WTC11 (cell line): Measurements from ENCODE around the gene PDLIM1. TPM values are rescaled to one million over a fixed set of nuclear protein-coding genes. Genes with fewer than 3 reads are reported as not detected.

Source experiments
- ATAC-seq: fragments of 200-7000 bp; cut with Tn5 transposase; 2 replicates; pipeline ENCODE4 v1.10.0; 2021; ENCODE audit warnings: mild to moderate bottlenecking, moderate library complexity
- CTCF ChIA-PET: fragments of 300-600 bp; sonication (Branson Sonifier 250); formaldehyde crosslinking; loops from one replicate; lab custom pipeline; 2021; ENCODE audit warnings: antibody characterized with exemption; lab: Charles Lee
- POLR2A ChIA-PET: fragments of 350-600 bp; sonication (Branson Sonifier 250); formaldehyde crosslinking; loops from one replicate; lab custom pipeline; 2021; ENCODE audit warnings: antibody characterized with exemption; lab: Charles Lee
- DNase-seq: peaks from one replicate; pipeline ENCODE4 v3.0.0; 2021; ENCODE audit warnings: low spot score
- H3K27ac Mint-ChIP-seq: 2 replicates; pipeline ENCODE4 v1.8.0; 2021; ENCODE audit warnings: mixed read lengths
- H3K27me3 Mint-ChIP-seq: 2 replicates; pipeline ENCODE4 v1.8.0; 2021; ENCODE audit warnings: low read depth, mild to moderate bottlenecking, moderate library complexity, mixed read lengths
- H3K36me3 Mint-ChIP-seq: 2 replicates; pipeline ENCODE4 v1.8.0; 2021; ENCODE audit warnings: mixed read lengths
- H3K4me1 Mint-ChIP-seq: 2 replicates; pipeline ENCODE4 v1.8.0; 2022; ENCODE audit warnings: mixed read lengths
- H3K4me3 Mint-ChIP-seq: 2 replicates; pipeline ENCODE4 v1.8.0; 2021; ENCODE audit warnings: mild to moderate bottlenecking, moderate library complexity, mixed read lengths
- H3K9me3 Mint-ChIP-seq: 2 replicates; pipeline ENCODE4 v1.8.0; 2021; ENCODE audit warnings: mixed read lengths
- ESRRA ChIP-seq: sonication (generic); formaldehyde crosslinking; IDR thresholded peaks from 2 replicates; pipeline ENCODE4 v1.8.1; 2022; ENCODE audit warnings: mild to moderate bottlenecking, missing genetic modification reagents, borderline replicate concordance
- ETV6 ChIP-seq: sonication (generic); formaldehyde crosslinking; IDR thresholded peaks from 2 replicates; pipeline ENCODE4 v1.8.1; 2022; ENCODE audit warnings: mild to moderate bottlenecking, missing genetic modification reagents
- JAZF1 ChIP-seq: fragments of 250-450 bp; sonication (Bioruptor Pico); IDR thresholded peaks from 2 replicates; pipeline ENCODE4 v1.9.0; 2021; ENCODE audit warnings: moderate library complexity, mild to moderate bottlenecking, inconsistent platforms
- NR1H2 ChIP-seq: sonication (generic); formaldehyde crosslinking; IDR thresholded peaks from 2 replicates; pipeline ENCODE4 v1.9.0; 2021; ENCODE audit warnings: mild to moderate bottlenecking, moderate library complexity, missing genetic modification reagents
- NR3C1 ChIP-seq: sonication (generic); formaldehyde crosslinking; conservative IDR thresholded peaks from 2 replicates; pipeline ENCODE4 v1.8.1; 2023; ENCODE audit warnings: low read depth, mild to moderate bottlenecking, missing genetic modification reagents
- TCF7 ChIP-seq: sonication (generic); formaldehyde crosslinking; IDR thresholded peaks from 2 replicates; pipeline ENCODE4 v1.8.0; 2022; ENCODE audit warnings: mild to moderate bottlenecking, low read depth, missing genetic modification reagents, moderate library complexity
- TEAD1 ChIP-seq: sonication (generic); formaldehyde crosslinking; IDR thresholded peaks from 2 replicates; pipeline ENCODE4 v1.8.0; 2022; ENCODE audit warnings: mild to moderate bottlenecking, missing genetic modification reagents
- ZBTB21 ChIP-seq: sonication (generic); formaldehyde crosslinking; IDR thresholded peaks from 2 replicates; pipeline ENCODE4 v1.8.1; 2023; ENCODE audit warnings: mild to moderate bottlenecking, missing genetic modification reagents, borderline replicate concordance
- ZNF396 ChIP-seq: fragments of 250-450 bp; sonication (Bioruptor Pico); IDR thresholded peaks from 2 replicates; pipeline ENCODE4 v1.8.0; 2021; ENCODE audit warnings: mild to moderate bottlenecking, moderate library complexity, borderline replicate concordance
- ZNF671 ChIP-seq: fragments of 250-450 bp; sonication (Bioruptor Pico); IDR thresholded peaks from 2 replicates; pipeline ENCODE4 v1.8.0; 2021; ENCODE audit warnings: mild to moderate bottlenecking
- total RNA-seq: library from RNA; stranded (reverse); gene quantifications from 3 replicates; pipeline ENCODE4 v1.2.3, GENCODE V29; 2021
- TF ChIP-seq, protein P1 (sequence below): sonication (generic); formaldehyde crosslinking; IDR thresholded peaks from 2 replicates; pipeline ENCODE4 v1.8.1; 2023; ENCODE audit warnings: mild to moderate bottlenecking, missing genetic modification reagents, moderate library complexity
- TF ChIP-seq, protein P2 (sequence below): sonication (generic); formaldehyde crosslinking; conservative IDR thresholded peaks from 2 replicates; pipeline ENCODE4 v1.8.1; 2023; ENCODE audit warnings: mild to moderate bottlenecking, low read depth, missing genetic modification reagents, moderate library complexity
- TF ChIP-seq, protein P3 (sequence below): sonication (generic); formaldehyde crosslinking; IDR thresholded peaks from 2 replicates; pipeline ENCODE4 v1.8.1; 2022; ENCODE audit warnings: low read depth, missing genetic modification reagents, borderline replicate concordance
- TF ChIP-seq, protein P4 (sequence below): fragments of 250-450 bp; sonication (Bioruptor Pico); conservative IDR thresholded peaks from 2 replicates; pipeline ENCODE4 v1.9.0; 2021; ENCODE audit warnings: mild to moderate bottlenecking
- TF ChIP-seq, protein P5 (sequence below): sonication (generic); formaldehyde crosslinking; conservative IDR thresholded peaks from 2 replicates; pipeline ENCODE4 v1.8.1; 2022; ENCODE audit warnings: mild to moderate bottlenecking, missing genetic modification reagents
- TF ChIP-seq, protein P6 (sequence below): fragments of 250-450 bp; sonication (Bioruptor Pico); IDR thresholded peaks from 2 replicates; pipeline ENCODE4 v2.1.2; 2022; ENCODE audit warnings: mild to moderate bottlenecking, moderate library complexity

The PDLIM1 gene
- total RNA-seq, 1 experiment from 2014 or later = 223 TPM

DNA sequence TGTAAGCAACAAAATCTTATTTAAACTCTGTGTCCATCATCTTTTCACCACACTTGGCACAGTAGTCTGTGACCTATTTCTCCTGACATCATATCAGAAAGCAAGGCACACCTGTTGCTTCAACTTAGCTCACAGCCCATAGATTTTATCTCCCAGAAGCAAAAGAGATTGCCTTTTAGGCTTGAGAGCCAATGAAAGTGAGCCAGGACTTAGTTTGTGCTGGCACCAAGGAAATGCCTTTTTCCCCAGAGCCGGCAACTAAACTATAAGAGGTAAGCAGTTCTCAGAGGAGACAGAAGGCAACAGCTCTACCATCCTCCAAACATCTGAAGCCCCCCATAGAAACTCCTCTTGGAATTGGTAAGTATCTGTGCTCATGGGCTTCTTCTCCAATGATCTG is 96.9 kb downstream of the PDLIM1 start, which contains the start of gene ACSM6 (continued):
- TF ChIP-seq, protein P1, sequence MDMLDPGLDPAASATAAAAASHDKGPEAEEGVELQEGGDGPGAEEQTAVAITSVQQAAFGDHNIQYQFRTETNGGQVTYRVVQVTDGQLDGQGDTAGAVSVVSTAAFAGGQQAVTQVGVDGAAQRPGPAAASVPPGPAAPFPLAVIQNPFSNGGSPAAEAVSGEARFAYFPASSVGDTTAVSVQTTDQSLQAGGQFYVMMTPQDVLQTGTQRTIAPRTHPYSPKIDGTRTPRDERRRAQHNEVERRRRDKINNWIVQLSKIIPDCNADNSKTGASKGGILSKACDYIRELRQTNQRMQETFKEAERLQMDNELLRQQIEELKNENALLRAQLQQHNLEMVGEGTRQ (CRISPR knock-in tag) = no peak

DNA sequence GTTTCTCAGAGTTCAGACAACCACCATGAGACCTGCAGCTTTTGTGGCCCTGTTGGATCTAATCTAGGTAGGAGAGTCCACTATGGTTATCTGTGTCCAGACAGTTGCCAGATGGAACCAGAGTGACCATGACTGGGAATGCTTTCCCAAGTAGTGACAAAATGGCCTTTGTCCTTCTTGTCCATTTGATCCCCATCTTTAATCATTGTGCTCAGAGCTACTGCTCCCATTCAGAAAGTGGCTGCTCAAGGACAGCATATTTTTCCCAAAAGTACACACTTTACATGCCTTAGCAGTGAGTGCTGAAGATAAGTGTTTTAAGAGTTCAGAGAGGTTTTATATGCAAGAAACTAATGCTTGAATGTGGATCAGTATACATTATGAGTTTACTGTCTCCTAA is 102.2 kb downstream of the PDLIM1 start:
- ChIA-PET CTCF (interaction anchor here (1.1 to 1.4 kb wide), 2 partner anchors 54 to 58 kb away, joined by 3 to 7 read pairs; no protein-coding TSS in a partner anchor), POLR2A (no interaction called here)
- ATAC-seq = no peak
- peaks cover 9% of the 10 kb centered on the region for H3K9me3 Mint-ChIP-seq
- no peak overlapping the region for H3K4me3 Mint-ChIP-seq
- no peak for TF ChIP-seq ZBTB21 (CRISPR knock-in tag)
- TF ChIP-seq ZNF671 (CRISPR knock-in tag) = no peak
- TF ChIP-seq, protein P2, sequence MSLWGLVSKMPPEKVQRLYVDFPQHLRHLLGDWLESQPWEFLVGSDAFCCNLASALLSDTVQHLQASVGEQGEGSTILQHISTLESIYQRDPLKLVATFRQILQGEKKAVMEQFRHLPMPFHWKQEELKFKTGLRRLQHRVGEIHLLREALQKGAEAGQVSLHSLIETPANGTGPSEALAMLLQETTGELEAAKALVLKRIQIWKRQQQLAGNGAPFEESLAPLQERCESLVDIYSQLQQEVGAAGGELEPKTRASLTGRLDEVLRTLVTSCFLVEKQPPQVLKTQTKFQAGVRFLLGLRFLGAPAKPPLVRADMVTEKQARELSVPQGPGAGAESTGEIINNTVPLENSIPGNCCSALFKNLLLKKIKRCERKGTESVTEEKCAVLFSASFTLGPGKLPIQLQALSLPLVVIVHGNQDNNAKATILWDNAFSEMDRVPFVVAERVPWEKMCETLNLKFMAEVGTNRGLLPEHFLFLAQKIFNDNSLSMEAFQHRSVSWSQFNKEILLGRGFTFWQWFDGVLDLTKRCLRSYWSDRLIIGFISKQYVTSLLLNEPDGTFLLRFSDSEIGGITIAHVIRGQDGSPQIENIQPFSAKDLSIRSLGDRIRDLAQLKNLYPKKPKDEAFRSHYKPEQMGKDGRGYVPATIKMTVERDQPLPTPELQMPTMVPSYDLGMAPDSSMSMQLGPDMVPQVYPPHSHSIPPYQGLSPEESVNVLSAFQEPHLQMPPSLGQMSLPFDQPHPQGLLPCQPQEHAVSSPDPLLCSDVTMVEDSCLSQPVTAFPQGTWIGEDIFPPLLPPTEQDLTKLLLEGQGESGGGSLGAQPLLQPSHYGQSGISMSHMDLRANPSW (CRISPR knock-in tag) = no peak
- no peak for TF ChIP-seq TCF7 (CRISPR knock-in tag)
- TF ChIP-seq, protein P3, sequence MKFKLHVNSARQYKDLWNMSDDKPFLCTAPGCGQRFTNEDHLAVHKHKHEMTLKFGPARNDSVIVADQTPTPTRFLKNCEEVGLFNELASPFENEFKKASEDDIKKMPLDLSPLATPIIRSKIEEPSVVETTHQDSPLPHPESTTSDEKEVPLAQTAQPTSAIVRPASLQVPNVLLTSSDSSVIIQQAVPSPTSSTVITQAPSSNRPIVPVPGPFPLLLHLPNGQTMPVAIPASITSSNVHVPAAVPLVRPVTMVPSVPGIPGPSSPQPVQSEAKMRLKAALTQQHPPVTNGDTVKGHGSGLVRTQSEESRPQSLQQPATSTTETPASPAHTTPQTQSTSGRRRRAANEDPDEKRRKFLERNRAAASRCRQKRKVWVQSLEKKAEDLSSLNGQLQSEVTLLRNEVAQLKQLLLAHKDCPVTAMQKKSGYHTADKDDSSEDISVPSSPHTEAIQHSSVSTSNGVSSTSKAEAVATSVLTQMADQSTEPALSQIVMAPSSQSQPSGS (CRISPR knock-in tag) = no peak
- TF ChIP-seq, protein P1 (CRISPR knock-in tag) = no peak
- no peak for TF ChIP-seq NR3C1
- TF ChIP-seq, protein P4, sequence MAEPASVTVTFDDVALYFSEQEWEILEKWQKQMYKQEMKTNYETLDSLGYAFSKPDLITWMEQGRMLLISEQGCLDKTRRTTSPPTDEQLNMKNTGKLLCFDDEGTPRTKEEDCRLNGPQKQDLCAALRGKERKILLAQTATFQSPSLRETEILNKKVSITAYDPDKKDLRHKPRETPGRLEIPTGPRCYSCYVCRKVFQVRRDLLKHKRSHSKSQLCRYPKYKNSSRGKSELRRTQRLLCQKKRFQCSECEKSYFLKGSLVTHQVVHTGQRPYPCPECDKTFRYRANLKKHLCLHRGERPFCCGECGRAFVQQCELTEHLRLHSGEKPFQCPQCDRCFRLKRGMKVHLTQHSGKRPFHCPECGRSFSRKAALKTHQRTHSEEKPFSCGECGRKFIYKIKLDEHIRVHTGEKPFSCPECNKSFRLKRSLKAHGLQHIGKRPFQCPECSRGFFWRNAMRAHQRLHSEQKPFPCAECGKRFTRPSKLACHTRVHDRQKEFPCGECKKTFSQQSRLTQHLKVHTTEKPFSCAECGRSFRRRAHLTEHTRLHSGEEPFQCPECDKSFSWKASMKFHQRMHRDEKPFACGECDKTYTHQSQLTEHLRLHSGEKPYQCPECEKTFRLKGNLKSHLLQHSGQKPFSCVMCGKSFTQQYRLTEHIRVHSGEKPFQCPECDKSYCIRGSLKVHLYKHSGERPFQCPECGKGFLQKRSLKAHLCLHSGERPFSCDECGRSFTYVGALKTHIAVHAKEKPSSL (CRISPR knock-in tag) = no peak
- TF ChIP-seq JAZF1 (CRISPR knock-in tag) = no peak
- TF ChIP-seq ZNF396 = no peak
- no peak for TF ChIP-seq TEAD1 (CRISPR knock-in tag)
- TF ChIP-seq, protein P5, sequence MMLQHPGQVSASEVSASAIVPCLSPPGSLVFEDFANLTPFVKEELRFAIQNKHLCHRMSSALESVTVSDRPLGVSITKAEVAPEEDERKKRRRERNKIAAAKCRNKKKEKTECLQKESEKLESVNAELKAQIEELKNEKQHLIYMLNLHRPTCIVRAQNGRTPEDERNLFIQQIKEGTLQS (CRISPR knock-in tag) = no peak
- TF ChIP-seq, protein P6, sequence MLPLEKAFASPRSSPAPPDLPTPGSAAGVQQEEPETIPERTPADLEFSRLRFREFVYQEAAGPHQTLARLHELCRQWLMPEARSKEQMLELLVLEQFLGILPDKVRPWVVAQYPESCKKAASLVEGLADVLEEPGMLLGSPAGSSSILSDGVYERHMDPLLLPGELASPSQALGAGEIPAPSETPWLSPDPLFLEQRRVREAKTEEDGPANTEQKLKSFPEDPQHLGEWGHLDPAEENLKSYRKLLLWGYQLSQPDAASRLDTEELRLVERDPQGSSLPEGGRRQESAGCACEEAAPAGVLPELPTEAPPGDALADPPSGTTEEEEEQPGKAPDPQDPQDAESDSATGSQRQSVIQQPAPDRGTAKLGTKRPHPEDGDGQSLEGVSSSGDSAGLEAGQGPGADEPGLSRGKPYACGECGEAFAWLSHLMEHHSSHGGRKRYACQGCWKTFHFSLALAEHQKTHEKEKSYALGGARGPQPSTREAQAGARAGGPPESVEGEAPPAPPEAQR (CRISPR knock-in tag) = no peak
- TF ChIP-seq NR1H2 (CRISPR knock-in tag) = no peak
- TF ChIP-seq ETV6 (CRISPR knock-in tag) = no peak
- no peak for TF ChIP-seq ESRRA (CRISPR knock-in tag)
- no peak for DNase-seq
- no peak overlapping the region; the same call in 1 of the 2 replicates for H3K27ac Mint-ChIP-seq
- H3K36me3 Mint-ChIP-seq = no peaks in the 10 kb centered on the region
- H3K27me3 Mint-ChIP-seq = no peaks in the 10 kb centered on the region
- H3K4me1 Mint-ChIP-seq = peaks cover 7% of the 10 kb centered on the region
